ENCODE results near the gene SIVA1.
"Not testable (repeated sequence)": the region's sequence is repeated elsewhere in the genome, so short reads cannot be mapped to it uniquely, and the experiment has no call there.

SIVA1 gene

DNA sequence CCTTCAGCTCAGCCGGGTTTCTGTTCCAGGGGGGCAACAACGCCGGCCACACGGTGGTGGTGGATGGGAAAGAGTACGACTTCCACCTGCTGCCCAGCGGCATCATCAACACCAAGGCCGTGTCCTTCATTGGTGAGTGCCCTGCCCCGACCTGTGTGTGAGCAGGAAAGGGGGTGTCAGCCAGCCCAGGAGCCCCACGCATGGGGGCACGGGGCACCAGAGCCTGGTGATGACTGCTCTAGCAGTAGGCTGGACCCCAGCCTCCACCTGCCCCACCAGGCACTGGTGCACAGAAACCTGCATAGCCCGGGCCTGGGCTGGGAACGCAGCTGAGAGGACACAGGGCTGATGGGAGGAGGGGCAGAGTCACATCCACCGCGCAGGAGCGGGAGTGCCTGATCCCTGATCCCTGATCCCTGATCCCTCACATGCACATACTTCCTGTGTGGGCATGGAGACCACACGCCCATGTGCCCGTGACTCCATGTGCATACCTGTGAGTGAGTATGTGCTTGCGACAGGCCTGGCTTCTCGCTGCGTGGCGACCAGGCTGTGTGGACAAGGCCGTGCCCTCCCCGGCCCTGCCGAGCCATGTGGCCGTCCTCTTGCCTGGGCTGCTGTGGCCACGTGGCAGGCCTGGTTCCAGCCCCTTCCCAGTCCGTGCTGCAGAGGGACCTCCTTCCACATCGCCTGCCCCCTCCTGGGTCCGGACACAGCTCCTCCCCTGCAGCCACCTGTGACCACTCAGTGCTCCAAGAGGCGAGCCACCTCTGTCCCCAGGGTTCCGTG lies 17.8 kb upstream of the SIVA1 start:
- no peak for DNase-seq

DNA sequence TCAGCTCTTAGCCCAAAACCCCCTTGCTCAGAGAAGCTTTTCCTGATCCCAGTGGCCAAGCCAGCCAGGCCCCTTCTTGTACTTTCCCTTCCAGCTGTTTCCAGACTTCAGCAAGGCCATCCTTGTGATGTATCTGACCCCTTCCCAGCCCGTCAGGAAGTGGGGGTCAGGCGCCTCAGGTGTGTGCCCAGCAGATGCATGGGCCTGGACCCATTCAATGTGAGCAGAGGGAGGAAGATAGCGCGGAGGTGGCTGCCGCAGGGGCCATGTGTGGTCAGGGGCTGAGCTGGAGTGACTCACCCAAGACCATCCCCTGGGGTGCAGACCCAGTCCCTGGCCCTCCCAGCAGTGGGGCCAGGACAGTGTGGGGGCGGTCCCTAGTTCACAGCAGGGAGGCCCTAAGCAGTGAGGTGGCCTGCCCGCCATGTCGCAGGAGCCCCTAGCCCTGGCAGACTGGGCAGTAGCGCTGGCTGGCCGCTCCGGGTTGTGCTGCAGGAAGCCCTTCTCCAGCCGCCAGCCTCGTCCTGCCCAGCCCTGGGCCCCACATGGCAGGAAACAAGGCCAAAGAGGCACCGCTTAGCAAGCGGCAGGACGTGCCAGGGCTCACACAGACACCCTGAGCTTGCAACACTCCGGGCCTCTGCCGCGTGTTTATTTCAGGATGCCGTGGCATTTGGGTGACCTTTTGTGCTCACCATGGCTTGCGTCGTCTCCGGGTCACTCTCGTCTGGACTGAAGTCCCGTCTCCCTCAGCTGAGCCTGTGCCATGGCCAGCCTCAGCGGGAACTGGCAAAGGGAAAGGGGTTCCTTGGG lies 16.9 kb upstream of the SIVA1 start:
- no peak for DNase-seq

DNA sequence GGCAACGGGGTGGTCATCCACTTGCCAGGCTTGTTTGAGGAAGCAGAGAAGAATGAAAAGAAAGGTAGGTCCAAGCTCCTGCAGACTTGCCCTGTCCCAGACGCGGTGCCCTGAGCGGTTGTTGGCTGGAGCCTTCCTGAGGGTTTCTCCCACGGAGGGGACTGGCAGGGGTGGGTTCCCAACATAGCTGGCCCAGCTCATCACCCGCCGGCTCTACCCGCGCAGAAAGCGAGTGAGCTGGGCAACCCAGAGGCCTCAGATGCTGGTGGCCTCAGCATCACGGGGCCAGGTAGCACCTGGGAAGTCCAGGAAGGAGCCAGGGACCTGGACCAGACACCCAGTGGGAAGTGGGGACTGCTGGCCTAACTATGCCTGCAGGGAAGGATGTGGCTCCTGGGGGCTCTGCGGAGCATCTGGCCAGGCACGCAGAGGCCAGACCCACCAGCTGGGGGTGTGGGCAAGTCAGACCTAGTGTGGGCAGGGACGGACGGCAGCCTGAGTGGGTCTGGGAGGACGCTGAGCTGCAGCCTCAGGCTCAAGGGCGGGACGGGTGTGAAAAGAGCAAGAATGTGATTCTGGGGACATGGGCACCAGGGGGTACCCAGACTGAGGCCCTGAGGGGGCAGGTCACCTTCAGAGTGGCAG lies 14.4 kb upstream of the SIVA1 start:
- DNase-seq, result no peak

DNA sequence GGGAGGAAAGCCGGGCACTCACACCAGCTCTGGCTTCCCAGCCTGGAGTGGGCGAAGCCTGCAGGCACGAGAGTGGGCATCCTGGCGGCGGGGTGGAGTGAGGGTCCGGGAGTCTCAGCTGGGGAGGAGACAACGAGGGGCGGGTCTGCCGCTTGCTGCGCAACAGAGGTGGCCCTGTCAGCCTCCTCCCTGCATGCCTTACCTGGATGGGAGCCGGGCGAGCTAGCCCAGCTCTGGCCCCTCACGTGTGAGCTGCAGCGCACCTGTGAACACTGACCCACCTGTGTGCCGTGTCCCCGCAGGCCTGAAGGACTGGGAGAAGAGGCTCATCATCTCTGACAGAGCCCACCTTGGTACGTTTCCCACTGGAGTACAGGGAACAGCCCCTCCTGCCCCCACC lies 13.9 kb upstream of the SIVA1 start:
- no peak for DNase-seq

DNA sequence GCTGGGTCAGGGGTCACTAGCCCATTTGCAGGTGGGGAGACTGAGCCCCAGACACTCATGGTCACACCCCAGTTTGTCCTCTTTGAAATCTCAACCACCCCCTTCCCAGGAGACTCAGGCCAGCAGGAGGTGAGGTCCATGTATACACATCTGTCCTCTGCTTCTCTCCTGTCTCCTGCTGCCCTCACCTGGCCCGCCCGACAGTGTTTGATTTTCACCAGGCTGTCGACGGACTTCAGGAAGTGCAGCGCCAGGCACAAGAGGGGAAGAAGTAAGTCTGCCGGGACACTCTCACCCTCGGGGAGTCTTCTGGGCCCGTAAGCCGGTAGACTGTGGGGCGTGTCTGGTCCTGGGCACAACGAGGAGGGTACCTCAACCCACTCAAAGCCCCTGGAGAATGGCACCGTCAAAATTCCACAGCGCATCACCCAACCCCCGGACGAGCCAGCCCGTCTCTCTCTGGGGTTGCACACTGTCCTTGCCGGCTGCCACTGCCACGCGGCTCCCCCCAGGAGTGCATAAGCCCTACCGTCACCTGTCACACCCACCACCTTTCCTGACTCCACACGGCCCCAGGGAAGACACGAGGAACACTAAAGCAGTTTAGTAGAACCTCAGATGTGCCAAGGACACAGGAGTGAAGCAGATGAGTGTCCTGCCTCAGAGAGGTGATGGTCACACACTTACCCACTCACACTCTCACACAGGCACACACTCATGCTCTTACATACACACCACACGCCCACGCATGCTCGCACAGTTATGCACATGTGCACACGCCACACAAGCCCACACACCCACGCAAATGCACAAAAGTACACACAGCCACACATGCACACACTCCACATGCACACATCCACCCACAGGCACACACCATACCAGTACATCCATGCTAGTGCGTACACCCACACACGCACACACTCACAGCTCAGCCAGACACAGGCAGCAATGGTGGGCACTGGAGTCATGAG lies 13.1 kb upstream of the SIVA1 start:
- DNase-seq, result no peak

DNA sequence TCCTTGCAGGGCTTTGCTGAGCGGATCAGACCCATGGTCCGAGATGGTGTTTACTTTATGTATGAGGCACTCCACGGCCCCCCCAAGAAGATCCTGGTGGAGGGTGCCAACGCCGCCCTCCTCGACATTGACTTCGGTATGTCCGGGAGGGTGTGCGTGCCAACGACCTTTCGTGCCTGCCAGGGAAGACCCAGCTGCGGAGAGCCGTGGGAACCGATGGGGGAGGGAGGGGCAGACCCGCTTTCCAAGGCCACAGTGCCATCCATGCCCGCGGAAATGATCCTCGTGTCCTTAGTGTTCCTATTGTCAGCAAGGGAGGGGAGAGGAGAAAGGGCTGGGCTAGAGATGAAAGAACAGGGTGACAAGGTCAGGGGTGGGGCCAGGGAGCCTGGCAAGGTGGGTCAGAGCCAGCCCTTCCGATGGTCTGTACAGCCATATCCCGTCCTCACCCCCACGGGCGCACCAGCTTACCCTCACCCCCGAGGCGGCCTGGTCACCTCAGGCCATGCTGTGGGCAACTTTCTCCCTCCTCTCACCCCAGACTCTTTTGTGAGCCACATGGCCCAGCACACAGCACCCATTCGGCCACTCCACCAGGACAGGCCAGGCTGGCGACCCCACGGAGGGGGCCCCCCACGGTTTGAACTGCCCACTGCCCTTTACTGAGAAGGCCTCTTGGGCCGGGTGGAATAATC lies 11.7 kb upstream of the SIVA1 start:
- DNase-seq, result no peak

DNA sequence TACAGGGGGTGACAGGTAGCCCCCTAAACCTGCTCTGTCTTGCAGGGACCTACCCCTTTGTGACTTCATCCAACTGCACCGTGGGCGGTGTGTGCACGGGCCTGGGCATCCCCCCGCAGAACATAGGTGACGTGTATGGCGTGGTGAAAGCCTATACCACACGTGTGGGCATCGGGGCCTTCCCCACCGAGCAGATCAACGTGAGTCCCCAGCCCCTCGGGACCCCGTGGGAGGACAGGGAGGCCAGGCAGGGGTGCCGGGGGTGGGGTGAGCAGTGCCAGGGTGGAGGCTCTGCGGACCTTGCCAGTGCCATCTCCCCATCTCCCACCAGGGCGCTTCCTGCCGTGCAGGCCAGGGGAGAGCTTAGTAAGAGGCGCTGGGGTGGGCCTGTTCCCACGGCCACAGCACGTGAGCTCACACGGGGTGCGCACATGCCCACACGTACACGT lies 11.1 kb upstream of the SIVA1 start:
- DNase-seq, result no peak

DNA sequence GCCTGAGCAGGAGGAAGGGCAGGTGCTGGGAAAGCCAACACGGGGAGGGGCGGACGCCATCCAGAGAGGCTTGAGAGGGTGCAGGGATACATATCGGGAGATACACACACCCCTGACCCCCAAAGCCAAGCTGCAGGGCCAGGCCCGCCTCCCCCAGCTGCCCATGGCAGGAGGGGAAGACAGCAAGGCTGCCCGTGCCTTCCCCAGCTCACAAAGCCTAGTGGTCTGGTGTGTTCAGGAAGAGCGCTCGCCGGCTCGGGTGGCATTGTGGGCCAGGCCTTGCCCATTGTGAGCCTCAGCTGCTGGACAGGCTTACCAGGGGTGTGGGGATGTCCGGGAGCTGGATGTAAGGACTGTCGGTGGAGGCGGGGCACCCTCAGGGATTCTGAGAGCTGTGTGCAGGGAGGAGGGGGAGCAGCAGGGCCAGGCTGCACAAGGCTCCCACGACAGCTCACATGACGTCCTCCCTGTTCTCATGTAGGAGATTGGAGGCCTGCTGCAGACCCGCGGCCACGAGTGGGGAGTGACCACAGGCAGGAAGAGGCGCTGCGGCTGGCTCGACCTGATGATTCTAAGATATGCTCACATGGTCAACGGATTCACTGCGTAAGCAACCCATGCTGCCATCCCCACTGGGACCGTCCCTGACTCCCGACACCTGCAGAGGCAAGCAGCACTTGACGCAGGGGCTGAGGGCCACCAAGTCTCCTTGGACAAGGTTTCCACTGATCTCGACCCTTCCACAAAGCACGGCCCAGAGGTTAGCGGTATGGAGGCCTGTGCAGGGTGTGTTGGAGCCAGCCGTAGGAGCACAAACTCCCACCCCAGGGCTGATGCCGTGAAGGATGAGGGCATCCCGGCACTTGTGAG lies 10.1 kb upstream of the SIVA1 start:
- DNase-seq, result no peak

DNA sequence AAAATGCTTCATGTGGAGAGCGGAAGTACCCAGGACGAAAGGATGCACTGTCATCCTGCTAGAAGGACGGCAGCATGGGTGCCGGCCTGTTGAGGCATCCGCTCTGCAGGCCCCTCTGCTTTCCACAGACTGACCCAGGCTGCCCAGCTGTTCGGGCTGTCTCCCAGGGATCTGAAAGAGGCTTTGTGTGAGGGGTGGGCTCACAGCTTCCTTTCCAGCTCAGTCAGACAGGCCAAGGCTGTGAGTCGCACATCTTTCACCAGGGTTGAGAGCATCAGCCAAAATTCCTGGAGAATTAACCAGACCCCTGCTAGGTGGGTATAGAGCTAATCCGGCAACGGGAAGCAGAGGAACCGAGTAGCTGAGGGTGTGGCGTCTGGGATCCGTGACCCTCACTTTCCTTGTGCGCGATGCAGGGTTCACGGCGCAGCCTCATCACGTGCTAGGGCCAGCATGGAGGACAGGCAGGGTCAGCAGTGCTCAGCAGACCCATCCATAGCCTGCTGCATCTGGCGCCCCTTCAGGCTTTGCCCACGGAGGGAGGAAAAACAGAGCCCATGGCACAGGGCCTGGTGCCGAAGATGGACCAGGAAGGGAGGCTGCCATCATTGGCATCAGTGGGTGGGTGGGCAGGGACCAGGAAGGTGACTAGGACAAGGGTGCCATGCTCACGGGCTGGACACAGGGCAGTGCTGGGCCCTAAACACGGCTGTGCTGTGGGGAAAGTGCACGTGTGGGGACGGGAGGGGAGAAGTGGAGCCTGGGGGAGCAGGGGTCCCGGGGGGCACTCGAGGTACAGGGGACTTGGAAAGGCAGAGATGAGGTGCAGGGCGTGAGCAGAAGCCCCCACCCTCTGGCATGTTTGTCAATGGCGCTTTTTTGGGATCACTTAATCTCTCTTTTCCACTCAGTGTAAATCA lies 9.2 kb upstream of the SIVA1 start:
- no peak for DNase-seq

DNA sequence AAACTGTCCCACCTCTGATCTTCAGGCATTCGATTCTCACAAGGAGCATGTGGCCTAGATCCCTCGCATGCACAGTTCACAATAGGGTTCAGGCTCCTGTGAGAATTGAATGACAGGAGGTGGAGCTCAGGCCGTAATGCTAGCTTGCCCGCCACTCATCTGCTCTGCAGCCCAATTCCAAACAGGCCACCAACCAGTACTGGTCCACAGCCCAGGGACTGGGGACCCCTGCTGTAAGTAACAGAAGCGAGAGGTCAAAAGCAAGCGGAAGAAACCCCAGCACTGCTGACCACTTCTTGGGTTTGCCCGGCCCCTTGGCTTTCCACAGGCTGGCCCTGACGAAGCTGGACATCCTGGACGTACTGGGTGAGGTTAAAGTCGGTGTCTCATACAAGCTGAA lies 8.5 kb upstream of the SIVA1 start:
- no peak for DNase-seq

DNA sequence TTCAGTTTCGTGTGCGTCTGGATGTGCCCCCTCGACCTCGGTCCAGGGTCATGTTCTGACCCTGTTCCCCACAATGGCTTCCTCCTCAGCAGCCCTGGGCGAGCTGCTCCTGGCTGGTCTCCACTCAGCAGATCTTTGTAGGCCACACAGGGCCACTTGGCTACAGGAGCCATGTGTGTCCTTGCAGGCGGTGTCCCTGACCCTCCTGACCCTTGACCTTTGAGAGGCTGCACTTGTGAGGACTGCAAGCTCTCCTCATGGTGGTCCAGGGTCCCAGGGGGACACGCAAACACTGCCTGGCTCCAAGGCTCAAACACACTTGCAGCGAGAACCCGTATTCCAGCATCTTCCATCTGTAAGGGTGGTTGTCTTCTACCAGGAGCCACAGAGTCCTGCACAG lies 7.5 kb upstream of the SIVA1 start:
- no peak for DNase-seq

DNA sequence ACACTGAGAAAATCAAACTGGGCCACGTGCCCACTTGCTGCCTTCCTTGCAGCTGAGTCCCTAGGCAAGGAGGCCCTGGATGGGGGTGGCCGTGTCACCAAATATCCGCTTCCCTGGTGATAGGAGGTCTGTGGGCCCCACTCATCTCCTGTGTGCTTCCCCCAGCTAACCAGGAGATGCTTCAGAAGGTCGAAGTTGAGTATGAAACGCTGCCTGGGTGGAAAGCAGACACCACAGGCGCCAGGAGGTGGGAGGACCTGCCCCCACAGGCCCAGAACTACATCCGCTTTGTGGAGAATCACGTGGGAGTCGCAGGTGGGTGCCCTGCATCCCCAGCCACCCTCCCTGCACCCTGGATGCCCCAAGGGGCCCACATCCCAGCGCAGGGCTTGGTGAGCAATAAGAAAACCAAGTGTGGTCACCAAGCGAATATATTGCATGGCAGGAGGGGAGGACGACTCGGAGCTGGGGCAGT lies 6.8 kb upstream of the SIVA1 start:
- DNase-seq, result no peak

DNA sequence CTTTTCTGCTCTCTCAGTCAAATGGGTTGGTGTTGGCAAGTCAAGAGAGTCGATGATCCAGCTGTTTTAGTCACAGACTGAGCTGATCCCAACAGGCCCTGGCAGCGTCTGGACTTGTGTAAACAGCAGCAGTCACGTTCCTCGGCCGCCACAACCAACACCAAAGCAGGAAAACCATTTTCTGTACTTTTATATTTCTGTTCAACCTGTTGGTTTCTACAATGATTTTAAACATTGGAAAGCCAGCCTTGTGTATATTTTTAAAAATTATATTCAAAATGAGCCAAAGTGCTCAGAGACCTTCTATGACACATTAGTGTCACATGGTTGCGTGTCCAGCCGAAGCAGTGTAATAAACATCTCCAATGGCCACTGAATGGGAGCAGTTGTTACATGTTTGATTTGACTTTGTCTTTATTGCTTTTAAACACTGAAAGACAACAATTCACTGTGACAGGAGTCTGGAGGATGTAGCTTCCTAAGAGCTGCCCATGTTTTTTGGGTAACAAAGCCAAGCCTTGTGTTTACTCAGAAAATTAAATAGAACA lies 5.9 kb upstream of the SIVA1 start:
- no peak for DNase-seq

DNA sequence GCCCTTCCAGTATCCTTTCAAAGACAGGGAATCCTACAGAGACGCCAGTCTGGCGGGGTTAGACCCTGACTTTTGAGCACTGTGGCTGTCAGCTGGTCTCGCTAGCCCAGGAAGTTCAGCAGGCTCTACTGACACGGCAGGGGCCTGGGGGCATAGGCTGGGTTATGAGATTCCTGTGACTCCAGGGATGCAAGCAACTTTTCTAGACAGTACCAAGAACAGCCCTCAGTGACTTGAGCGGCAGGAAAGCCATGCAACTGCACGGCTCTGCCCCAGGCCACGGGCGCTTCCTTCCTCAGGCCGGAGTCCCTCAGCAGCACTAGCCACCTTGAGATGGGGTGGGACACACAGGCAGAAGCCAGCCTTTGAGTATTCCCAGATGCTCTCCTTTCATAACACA lies 5.1 kb upstream of the SIVA1 start:
- no peak for DNase-seq

DNA sequence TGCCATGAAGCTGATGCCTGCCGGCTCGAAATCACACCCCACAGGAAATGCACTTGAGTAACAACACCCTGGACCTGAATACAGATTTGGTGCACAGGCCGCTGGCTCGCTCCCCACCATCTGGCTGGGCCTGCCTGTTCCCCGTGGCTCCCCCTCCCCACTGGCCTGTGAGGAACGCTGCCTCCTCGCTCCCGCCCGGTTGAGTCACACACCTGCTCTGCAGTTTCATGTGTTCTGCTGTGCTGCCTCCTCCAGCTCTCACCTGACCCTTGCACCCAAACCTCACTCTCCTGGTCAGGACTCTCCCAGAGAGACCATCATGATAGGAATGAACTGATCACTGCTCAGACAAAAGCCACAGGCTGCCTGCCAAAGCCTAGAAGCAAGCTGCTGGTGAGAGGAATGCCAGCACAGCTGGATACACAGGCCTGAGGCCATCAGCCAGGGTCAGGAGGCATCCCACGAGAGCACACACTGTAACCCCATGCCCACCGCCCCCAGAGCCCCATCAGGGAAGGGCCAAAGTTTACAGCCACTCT lies 3.8 kb upstream of the SIVA1 start:
- DNase-seq, result no peak

DNA sequence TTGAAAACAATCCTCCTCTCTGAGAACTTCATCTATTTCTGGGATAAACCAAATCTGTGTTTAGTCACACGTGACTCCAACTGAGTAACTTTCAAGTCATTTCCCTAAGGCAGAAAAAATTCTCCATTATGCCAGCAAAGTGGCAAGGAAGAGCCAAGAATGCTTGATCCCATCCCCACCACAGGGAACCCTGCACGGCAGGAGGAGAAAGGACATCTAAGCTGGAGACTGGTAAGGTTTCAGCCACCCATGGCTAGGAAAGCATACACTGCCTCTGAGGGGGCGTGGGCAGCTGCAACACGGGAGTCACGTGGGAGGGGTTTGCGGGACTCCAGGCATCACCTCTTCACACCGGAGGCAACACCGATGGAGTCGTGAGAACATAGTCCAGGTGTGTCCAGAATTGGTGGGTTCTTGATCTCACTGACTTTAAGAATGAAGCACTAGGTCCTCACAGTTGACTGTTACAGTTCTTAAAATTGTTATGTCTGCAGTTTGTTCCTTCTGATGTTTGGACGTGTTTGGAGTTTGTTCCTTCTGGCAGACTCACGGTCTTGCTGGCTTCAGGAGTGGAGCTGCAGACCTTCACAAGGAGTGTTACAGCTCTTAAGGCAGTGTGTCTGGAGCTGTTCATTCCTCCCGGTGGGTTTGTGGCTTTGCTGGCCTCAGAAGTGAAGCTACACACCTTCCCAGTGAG lies 2.7 kb upstream of the SIVA1 start:
- no peak for DNase-seq

DNA sequence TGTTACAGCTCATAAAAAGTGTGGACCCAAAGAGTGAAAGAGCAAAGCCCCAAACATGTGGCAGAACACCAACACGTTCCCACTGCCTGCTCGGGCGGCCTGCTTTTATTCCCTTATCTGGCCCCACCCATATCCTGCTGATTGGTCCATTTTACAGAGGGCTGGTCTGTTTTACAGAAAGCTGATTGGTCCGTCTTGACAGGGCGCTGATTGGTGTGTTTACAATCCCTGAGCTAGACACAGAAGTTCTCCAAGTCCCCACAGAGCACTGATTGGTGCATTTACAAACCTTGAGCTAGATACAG lies 2.2 kb upstream of the SIVA1 start:
- DNase-seq, result not testable (repeated sequence)

All from NK-92 treated with Interleukin-12 subunit alpha and Interleukin-12 subunit beta, amount 100 ng/mL, for 24 hours (cell line).